ENCODE data around the gene NUAK2.

DNA sequence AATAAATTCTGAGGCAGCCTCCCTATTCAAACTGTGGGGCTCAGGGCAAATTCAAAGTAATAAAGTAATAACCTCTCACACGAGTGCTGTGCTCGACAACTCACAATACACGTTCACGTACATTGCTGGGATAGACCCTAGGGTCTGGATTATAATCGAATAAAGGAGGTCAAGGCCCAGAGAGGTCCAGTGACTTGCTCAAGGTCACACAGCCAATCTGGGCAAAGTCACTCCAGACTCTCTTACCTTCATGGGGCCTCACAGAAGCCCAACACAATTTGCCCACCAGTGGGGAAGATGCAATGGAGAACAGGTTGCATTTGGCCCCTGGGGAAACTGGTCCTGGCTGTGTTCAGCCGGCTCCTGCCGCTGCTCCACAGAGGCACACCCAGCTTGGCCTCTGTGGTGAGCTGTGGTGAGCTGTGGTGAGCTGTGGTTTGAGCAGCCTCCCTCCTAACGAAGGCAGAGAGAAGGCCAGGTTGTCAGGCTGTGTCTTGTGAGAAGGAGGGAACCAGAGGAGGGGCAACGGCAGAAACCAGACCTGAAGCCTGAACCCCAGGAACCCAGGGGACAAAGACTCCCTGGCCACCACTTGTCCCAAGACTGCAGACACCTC lies 35.1 kb downstream of the NUAK2 start:
- TF ChIP-seq, protein P1, sequence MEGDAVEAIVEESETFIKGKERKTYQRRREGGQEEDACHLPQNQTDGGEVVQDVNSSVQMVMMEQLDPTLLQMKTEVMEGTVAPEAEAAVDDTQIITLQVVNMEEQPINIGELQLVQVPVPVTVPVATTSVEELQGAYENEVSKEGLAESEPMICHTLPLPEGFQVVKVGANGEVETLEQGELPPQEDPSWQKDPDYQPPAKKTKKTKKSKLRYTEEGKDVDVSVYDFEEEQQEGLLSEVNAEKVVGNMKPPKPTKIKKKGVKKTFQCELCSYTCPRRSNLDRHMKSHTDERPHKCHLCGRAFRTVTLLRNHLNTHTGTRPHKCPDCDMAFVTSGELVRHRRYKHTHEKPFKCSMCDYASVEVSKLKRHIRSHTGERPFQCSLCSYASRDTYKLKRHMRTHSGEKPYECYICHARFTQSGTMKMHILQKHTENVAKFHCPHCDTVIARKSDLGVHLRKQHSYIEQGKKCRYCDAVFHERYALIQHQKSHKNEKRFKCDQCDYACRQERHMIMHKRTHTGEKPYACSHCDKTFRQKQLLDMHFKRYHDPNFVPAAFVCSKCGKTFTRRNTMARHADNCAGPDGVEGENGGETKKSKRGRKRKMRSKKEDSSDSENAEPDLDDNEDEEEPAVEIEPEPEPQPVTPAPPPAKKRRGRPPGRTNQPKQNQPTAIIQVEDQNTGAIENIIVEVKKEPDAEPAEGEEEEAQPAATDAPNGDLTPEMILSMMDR (IDR thresholded peaks at IDR 0.05) = no peak
- TF ChIP-seq POLR2A (IDR thresholded peaks at IDR 0.05) = no peak
